Breast epithelium (tissue), 3 donors: Measurements from ENCODE around the gene RBM7.

Experiments used
- POLR2A ChIP-seq: fragments of 450-650 bp; IDR thresholded peaks from one replicate; pipeline ENCODE4 v1.6.1; 2016; ENCODE audit warnings: antibody characterized with exemption, mild to moderate bottlenecking, moderate library complexity
- TF ChIP-seq, protein P1 (sequence below), 3 donors: fragments of 450-650 bp; IDR thresholded peaks; one replicate each; pipeline ENCODE4 v1.5.1; 2016 to 2017; ENCODE audit warnings: antibody characterized with exemption in 3 of 3, mild to moderate bottlenecking in 3 of 3, moderate library complexity in 3 of 3

DNA sequence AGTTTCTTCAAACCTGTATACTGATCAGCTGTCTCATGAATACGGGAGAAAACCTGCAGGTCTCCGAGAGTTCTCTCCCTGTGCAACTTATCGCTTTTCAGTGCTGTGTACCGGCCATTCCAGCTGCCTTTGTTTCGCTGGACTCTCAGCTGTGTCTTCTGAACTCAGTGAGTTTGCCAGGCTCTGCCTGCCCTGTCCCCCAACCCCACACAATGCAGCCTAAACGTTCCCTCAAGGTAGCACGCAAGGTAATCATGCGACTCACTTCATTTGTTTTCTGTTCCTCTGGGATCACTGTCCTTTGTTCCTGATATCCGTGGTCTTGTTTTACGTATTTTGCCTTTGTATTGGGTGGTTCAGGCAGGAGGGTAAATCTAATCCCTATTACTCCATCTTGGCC lies 13.5 kb downstream of the RBM7 start:
- TF ChIP-seq, protein P1, sequence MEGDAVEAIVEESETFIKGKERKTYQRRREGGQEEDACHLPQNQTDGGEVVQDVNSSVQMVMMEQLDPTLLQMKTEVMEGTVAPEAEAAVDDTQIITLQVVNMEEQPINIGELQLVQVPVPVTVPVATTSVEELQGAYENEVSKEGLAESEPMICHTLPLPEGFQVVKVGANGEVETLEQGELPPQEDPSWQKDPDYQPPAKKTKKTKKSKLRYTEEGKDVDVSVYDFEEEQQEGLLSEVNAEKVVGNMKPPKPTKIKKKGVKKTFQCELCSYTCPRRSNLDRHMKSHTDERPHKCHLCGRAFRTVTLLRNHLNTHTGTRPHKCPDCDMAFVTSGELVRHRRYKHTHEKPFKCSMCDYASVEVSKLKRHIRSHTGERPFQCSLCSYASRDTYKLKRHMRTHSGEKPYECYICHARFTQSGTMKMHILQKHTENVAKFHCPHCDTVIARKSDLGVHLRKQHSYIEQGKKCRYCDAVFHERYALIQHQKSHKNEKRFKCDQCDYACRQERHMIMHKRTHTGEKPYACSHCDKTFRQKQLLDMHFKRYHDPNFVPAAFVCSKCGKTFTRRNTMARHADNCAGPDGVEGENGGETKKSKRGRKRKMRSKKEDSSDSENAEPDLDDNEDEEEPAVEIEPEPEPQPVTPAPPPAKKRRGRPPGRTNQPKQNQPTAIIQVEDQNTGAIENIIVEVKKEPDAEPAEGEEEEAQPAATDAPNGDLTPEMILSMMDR (IDR thresholded peaks at IDR 0.05): no peak
- no peak for TF ChIP-seq POLR2A
